Prostate gland (tissue), 2 donors: ENCODE results near the gene OBP2B. TPM values are rescaled to one million over a fixed set of nuclear protein-coding genes. Genes with fewer than 3 reads are reported as not detected.

Source experiments
- DNase-seq: peaks from one replicate; pipeline ENCODE4 v3.0.0-alpha.2; 2019; ENCODE audit warnings: low spot score
- H3K27ac ChIP-seq, 2 donors: fragments of 200-600 bp; sonication (generic); 2 replicates each; pipeline ENCODE4 v1.5.1; 2017 to 2019
- H3K27me3 ChIP-seq: fragments of 200-600 bp; sonication (generic); replicated peaks from 2 replicates; pipeline ENCODE4 v1.5.1; 2019; ENCODE audit not compliant: insufficient read depth
- H3K36me3 ChIP-seq, 2 donors: fragments of 200-600 bp; sonication (generic); 1 replicate in 1 of 2; 2 replicates in 1 of 2; pipeline versions ENCODE4 v1.5.1 to v1.8.1; 2017 to 2019
- H3K4me1 ChIP-seq: fragments of 200-600 bp; sonication (generic); replicated peaks from 2 replicates; pipeline ENCODE4 v1.5.1; 2019
- H3K4me3 ChIP-seq, 2 donors: fragments of 200-600 bp; sonication (generic); 2 replicates each; pipeline ENCODE4 v1.5.1; 2017 to 2019
- H3K9me3 ChIP-seq: fragments of 200-600 bp; sonication (generic); 2 replicates; pipeline ENCODE4 v1.5.1; 2017
- CTCF ChIP-seq, 4 experiments: fragments of 200-600 bp in 2 of 4; fragments of 450-650 bp in 2 of 4; sonication (generic) in 2 of 4; IDR thresholded peaks; 1 replicate in 3 of 4; 2 replicates in 1 of 4; pipeline ENCODE4 v1.5.1; 2016 to 2019; ENCODE audit warnings: antibody characterized with exemption in 4 of 4, mild to moderate bottlenecking in 2 of 4, moderate library complexity in 2 of 4
- POLR2A ChIP-seq: fragments of 450-650 bp; IDR thresholded peaks from one replicate; pipeline ENCODE4 v1.6.1; 2016; ENCODE audit warnings: antibody characterized with exemption, mild to moderate bottlenecking
- POLR2AphosphoS5 ChIP-seq: sonication (generic); formaldehyde crosslinking; IDR thresholded peaks from one replicate; pipeline ENCODE4 v1.6.1; 2017; ENCODE audit warnings: antibody characterized with exemption
- WGBS: methylation state at CpG from one replicate; pipeline ENCODE4 v1.1.5; 2018; 5-methylcytosine and 5-hydroxymethylcytosine counted together
- intact Hi-C: fragments of 100-400 bp; cut with DNase I; formaldehyde crosslinking; loops from one replicate; pipeline ENCODE4 v1.14.2; 2022
- total RNA-seq, 2 donors: library from RNA; depleted of rRNA; stranded (reverse); fragments of >200 nt; gene quantifications; one replicate each; pipeline ENCODE4 v1.1.0, GENCODE V29; 2016

The OBP2B gene
- total RNA-seq, 2 donors from 2014 or later = 1.6 to 35.2 TPM

GRCh38 chr9:133184971-133185370, 24.1 kb downstream of the OBP2B start:
- Histone ChIP-seq H3K27ac (no peak overlapping the region), H3K9me3 (no peaks in the 10 kb centered on the region), H3K27me3 (no peaks in the 10 kb centered on the region), H3K4me1 (no peaks in the 10 kb centered on the region), H3K36me3 (no peaks in the 10 kb centered on the region), H3K4me3 (no peak overlapping the region)
- DNase-seq = peak; percentile 31
- WGBS = 4% methylated on average over 6 of the region's 8 CpGs
- TF ChIP-seq CTCF (IDR thresholded peaks at IDR 0.05) = peak; percentile 17 to 78 (median 54)
- no peak for TF ChIP-seq POLR2A
- TF ChIP-seq POLR2AphosphoS5 = no peak
- intact Hi-C loops = loop anchor here (5.0 kb wide), 2 partner anchors 142 to 302 kb away; no protein-coding TSS in a partner anchor

- 93% methylated on average over 5 of the region's 5 CpGs for WGBS
- no peaks in the 10 kb centered on the region for H3K27me3 ChIP-seq
- intact Hi-C loops = loop anchor here (5.0 kb wide), 1 partner anchor 145 kb away; no protein-coding TSS in a partner anchor
- no peak for TF ChIP-seq POLR2AphosphoS5
- no peak for TF ChIP-seq POLR2A
- TF ChIP-seq CTCF (IDR thresholded peaks at IDR 0.05) = no peak
- DNase-seq = no peak
- no peak overlapping the region for H3K27ac ChIP-seq
- H3K9me3 ChIP-seq = no peaks in the 10 kb centered on the region
- H3K4me1 ChIP-seq = no peaks in the 10 kb centered on the region
- no peak overlapping the region for H3K4me3 ChIP-seq
- H3K36me3 ChIP-seq = no peaks in the 10 kb centered on the region
Observed at GRCh38 chr9:133182151-133182550, 26.9 kb downstream of the OBP2B start.

- intact Hi-C loops = loop anchor here (5.0 kb wide), 1 partner anchor 146 kb away; no protein-coding TSS in a partner anchor
- Histone ChIP-seq H3K36me3 (no peaks in the 10 kb centered on the region), H3K4me3 (no peak overlapping the region), H3K4me1 (no peaks in the 10 kb centered on the region), H3K27me3 (no peaks in the 10 kb centered on the region), H3K27ac (no peak overlapping the region), H3K9me3 (no peaks in the 10 kb centered on the region)
- no peak for TF ChIP-seq CTCF (IDR thresholded peaks at IDR 0.05)
- TF ChIP-seq POLR2AphosphoS5 = no peak
- TF ChIP-seq POLR2A = no peak
- WGBS = 83% methylated on average over 3 of the region's 3 CpGs
- DNase-seq = no peak
Observed at GRCh38 chr9:133181561-133181960, 27.5 kb downstream of the OBP2B start.

- Histone ChIP-seq H3K27me3 (no peaks in the 10 kb centered on the region), H3K4me1 (no peaks in the 10 kb centered on the region), H3K4me3 (no peak overlapping the region), H3K9me3 (no peaks in the 10 kb centered on the region), H3K36me3 (no peaks in the 10 kb centered on the region), H3K27ac (no peak overlapping the region)
- 88% methylated on average over 5 of the region's 5 CpGs for WGBS
- TF ChIP-seq POLR2A = no peak
- no peak for TF ChIP-seq CTCF (IDR thresholded peaks at IDR 0.05)
- TF ChIP-seq POLR2AphosphoS5 = no peak
- no peak for DNase-seq
- intact Hi-C loops = loop anchor here (5.0 kb wide), 1 partner anchor 146 kb away; no protein-coding TSS in a partner anchor
Observed at GRCh38 chr9:133180953-133181352, 28.1 kb downstream of the OBP2B start.

- Histone ChIP-seq H3K4me1 (no peaks in the 10 kb centered on the region), H3K27ac (no peak overlapping the region), H3K4me3 (no peak overlapping the region), H3K9me3 (no peaks in the 10 kb centered on the region), H3K27me3 (no peaks in the 10 kb centered on the region), H3K36me3 (no peaks in the 10 kb centered on the region)
- intact Hi-C loops = no loop called here
- TF ChIP-seq POLR2A = no peak
- no peak for TF ChIP-seq CTCF (IDR thresholded peaks at IDR 0.05)
- TF ChIP-seq POLR2AphosphoS5 = no peak
- no peak for DNase-seq
- 84% methylated on average over 7 of the region's 7 CpGs for WGBS
Observed at GRCh38 chr9:133173056-133173455, 36.0 kb downstream of the OBP2B start.
